SU-DHL-6 (cell line): ENCODE measurements around the gene SLC24A1.

ENCODE experiments used
- H2AFZ ChIP-seq: fragments of 200-600 bp; sonication (generic); 2 replicates; pipeline ENCODE4 v1.6.1; 2014; ENCODE audit warnings: low read depth, mild to moderate bottlenecking, moderate library complexity, mixed read lengths, antibody characterized with exemption, low read length; ENCODE audit not compliant: severe bottlenecking
- H3F3A ChIP-seq: fragments of 200-600 bp; shearing (Covaris generic); 2 replicates; pipeline ENCODE4 v1.6.0; 2016; ENCODE audit warnings: antibody characterized with exemption, mild to moderate bottlenecking; ENCODE audit not compliant: insufficient read depth
- H3K27ac ChIP-seq: fragments of 200-600 bp; sonication (generic); 2 replicates; pipeline ENCODE4 v1.5.1; 2016; ENCODE audit warnings: low read depth, mild to moderate bottlenecking, low read length, moderate library complexity, mixed read lengths
- H3K27me3 ChIP-seq: fragments of 200-600 bp; sonication (generic), shearing (Covaris generic); 2 replicates; pipeline ENCODE4 v1.6.0; 2014; ENCODE audit warnings: mild to moderate bottlenecking, low read length
- H3K36me3 ChIP-seq: fragments of 200-600 bp; sonication (generic); 2 replicates; pipeline ENCODE4 v1.6.1; 2014; ENCODE audit warnings: mild to moderate bottlenecking, low read length, mixed read lengths
- H3K4me2 ChIP-seq: fragments of 300-600, 200-600 bp; shearing (Covaris generic), sonication (generic); 2 replicates; pipeline ENCODE4 v1.6.0; 2014; ENCODE audit warnings: low read length, low read depth, mild to moderate bottlenecking; ENCODE audit not compliant: poor library complexity, severe bottlenecking
- H3K4me3 ChIP-seq: fragments of 200-600 bp; sonication (generic); 2 replicates; pipeline ENCODE4 v1.5.1; 2014; ENCODE audit warnings: antibody characterized with exemption, low read length, mild to moderate bottlenecking, mixed read lengths; ENCODE audit not compliant: insufficient read depth, poor library complexity, severe bottlenecking
- H3K79me2 ChIP-seq: fragments of 200-600 bp; sonication (generic); 2 replicates; pipeline ENCODE4 v1.6.1; 2014; ENCODE audit warnings: mild to moderate bottlenecking, low read length, moderate library complexity; ENCODE audit not compliant: insufficient read depth
- H3K9ac ChIP-seq: fragments of 200-600 bp; sonication (generic); 2 replicates; pipeline ENCODE4 v1.7.0; 2014; ENCODE audit warnings: mild to moderate bottlenecking, low read length
- H3K9me2 ChIP-seq: fragments of 200-600 bp; sonication (generic); replicated peaks from 2 replicates; pipeline ENCODE4 v1.6.1; 2014; ENCODE audit warnings: low read length; ENCODE audit not compliant: insufficient read depth
- H3K9me3 ChIP-seq: fragments of 200-600 bp; sonication (generic); 2 replicates; pipeline ENCODE4 v1.6.1; 2014; ENCODE audit warnings: low read length, mixed read lengths; ENCODE audit not compliant: insufficient read depth
- H4K20me1 ChIP-seq: fragments of 200-600 bp; sonication (generic); 2 replicates; pipeline ENCODE4 v1.6.1; 2014; ENCODE audit warnings: low read depth, mild to moderate bottlenecking, antibody characterized with exemption, low read length, moderate library complexity, mixed read lengths
- EZH2phosphoT487 ChIP-seq: fragments of 200-600 bp; sonication (generic), shearing (Covaris generic); conservative IDR thresholded peaks from 2 replicates; pipeline ENCODE4 v1.6.1; 2018; ENCODE audit warnings: mild to moderate bottlenecking, antibody characterized with exemption, low read length, moderate library complexity, mixed read lengths
- TF ChIP-seq, protein P1 (sequence below): fragments of 200-600 bp; sonication (generic); IDR thresholded peaks from one replicate; pipeline ENCODE4 v1.5.1; 2017; ENCODE audit warnings: antibody characterized with exemption, mild to moderate bottlenecking, low read length, moderate library complexity; ENCODE audit not compliant: insufficient read depth, poor library complexity, severe bottlenecking

Gene SLC24A1

GRCh38 chr15:65653341-65653740 lies 31.6 kb downstream of the SLC24A1 start:
- Histone ChIP-seq H4K20me1 (no peaks in the 10 kb centered on the region), H3F3A (no peaks in the 10 kb centered on the region), H3K27ac (no peak overlapping the region), H3K9ac (no peak overlapping the region), H2AFZ (no peak overlapping the region), H3K9me3 (no peaks in the 10 kb centered on the region), H3K36me3 (peaks cover 43% of the 10 kb centered on the region), H3K4me3 (no peak overlapping the region), H3K27me3 (no peaks in the 10 kb centered on the region), H3K9me2 (no peaks in the 10 kb centered on the region), H3K79me2 (no peaks in the 10 kb centered on the region), H3K4me2 (no peak overlapping the region)
- TF ChIP-seq EZH2phosphoT487: no peak
- TF ChIP-seq, protein P1, sequence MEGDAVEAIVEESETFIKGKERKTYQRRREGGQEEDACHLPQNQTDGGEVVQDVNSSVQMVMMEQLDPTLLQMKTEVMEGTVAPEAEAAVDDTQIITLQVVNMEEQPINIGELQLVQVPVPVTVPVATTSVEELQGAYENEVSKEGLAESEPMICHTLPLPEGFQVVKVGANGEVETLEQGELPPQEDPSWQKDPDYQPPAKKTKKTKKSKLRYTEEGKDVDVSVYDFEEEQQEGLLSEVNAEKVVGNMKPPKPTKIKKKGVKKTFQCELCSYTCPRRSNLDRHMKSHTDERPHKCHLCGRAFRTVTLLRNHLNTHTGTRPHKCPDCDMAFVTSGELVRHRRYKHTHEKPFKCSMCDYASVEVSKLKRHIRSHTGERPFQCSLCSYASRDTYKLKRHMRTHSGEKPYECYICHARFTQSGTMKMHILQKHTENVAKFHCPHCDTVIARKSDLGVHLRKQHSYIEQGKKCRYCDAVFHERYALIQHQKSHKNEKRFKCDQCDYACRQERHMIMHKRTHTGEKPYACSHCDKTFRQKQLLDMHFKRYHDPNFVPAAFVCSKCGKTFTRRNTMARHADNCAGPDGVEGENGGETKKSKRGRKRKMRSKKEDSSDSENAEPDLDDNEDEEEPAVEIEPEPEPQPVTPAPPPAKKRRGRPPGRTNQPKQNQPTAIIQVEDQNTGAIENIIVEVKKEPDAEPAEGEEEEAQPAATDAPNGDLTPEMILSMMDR: no peak

DNA sequence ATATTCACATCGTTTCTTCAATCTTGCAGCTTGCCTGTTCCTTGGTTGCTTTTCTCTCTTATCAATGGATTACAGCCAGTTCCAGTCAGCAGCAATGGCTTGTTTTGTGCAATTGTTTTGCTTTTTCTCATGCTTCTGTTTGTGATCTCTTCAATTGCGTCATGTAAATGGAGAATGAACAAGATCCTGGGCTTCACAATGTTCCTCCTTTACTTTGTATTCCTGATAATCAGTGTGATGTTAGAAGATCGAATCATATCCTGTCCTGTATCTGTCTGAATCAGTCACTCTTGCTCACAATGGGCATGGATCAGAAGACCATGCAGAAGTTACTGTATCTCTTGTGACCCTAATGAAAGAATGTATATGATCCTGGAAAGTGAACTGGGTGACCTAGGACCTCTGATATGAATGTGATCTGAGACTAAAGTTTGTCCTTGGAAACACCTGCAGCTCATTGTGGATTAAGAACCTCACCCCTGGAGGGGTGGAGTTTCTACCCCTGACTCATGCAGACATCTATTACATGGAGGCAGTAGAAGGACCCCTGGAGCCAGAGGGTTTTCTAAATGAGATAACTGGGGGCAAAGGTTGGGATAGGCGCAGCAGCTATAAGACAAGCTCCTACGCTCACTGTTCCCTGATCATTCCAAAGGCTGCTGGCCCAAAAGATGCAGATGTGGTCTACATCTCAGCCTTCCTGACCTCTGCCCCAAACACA lies 32.2 kb downstream of the SLC24A1 start:
- H3K9me2 ChIP-seq: no peaks in the 10 kb centered on the region
- H2AFZ ChIP-seq: no peak overlapping the region
- H3K79me2 ChIP-seq: no peaks in the 10 kb centered on the region
- H3K36me3 ChIP-seq: peaks cover 49% of the 10 kb centered on the region
- no peaks in the 10 kb centered on the region for H3K27me3 ChIP-seq
- no peak overlapping the region for H3K4me2 ChIP-seq
- H3K9me3 ChIP-seq: no peaks in the 10 kb centered on the region
- H3K4me3 ChIP-seq: no peak overlapping the region
- no peak overlapping the region for H3K9ac ChIP-seq
- no peaks in the 10 kb centered on the region for H4K20me1 ChIP-seq
- H3F3A ChIP-seq: peaks cover 4% of the 10 kb centered on the region; the same call in 1 of the 2 replicates
- no peak for TF ChIP-seq EZH2phosphoT487
- TF ChIP-seq, protein P1: no peak
- H3K27ac ChIP-seq: no peak overlapping the region

- Histone ChIP-seq H4K20me1 (no peaks in the 10 kb centered on the region), H3K9ac (no peak overlapping the region), H3K27me3 (no peaks in the 10 kb centered on the region), H3K4me2 (no peak overlapping the region), H3K9me2 (no peaks in the 10 kb centered on the region), H3K79me2 (no peaks in the 10 kb centered on the region), H3K4me3 (no peak overlapping the region), H3K27ac (no peak overlapping the region), H3F3A (peaks cover 11% of the 10 kb centered on the region; the same call in 1 of the 2 replicates), H3K36me3 (peaks cover 57% of the 10 kb centered on the region), H2AFZ (no peak overlapping the region), H3K9me3 (no peaks in the 10 kb centered on the region)
- TF ChIP-seq EZH2phosphoT487: no peak
- TF ChIP-seq, protein P1: no peak
Measured at GRCh38 chr15:65655026-65655425, 33.3 kb downstream of the SLC24A1 start.
